H1 (cell line): Measurements from ENCODE around the gene CALHM5. TPM values are rescaled to one million over a fixed set of nuclear protein-coding genes. Genes with fewer than 3 reads are reported as not detected.
A peak's percentile ranks its signal among the peaks of the same experiment; 100 is the strongest.

ENCODE experiments used
- CTCF ChIA-PET: fragments of 300-600 bp; sonication (Branson Sonifier 250); formaldehyde crosslinking; loops from one replicate; lab custom pipeline; 2021; ENCODE audit not compliant: partially characterized antibody; lab: Charles Lee
- POLR2A ChIA-PET: fragments of 300-600 bp; sonication (Branson Sonifier 250); formaldehyde crosslinking; loops from one replicate; lab custom pipeline; 2021; ENCODE audit warnings: inconsistent platforms; ENCODE audit not compliant: partially characterized antibody; lab: Charles Lee
- DNase-seq, 2 experiments: peaks; one replicate each; pipeline versions ENCODE4 v3.0.0 to v3.0.0-alpha.2; 2010 to 2022; ENCODE audit warnings: low spot score in 2 of 2, low read depth in 1 of 2, mixed read lengths in 1 of 2
- FAIRE-seq: peaks from 2 replicates; lab custom pipeline; 2011; peaks lifted over from hg19 to GRCh38; lab: Jason Lieb, UNC
- H2AFZ ChIP-seq: 2 replicates; pipeline ENCODE4 v1.8.1; 2012; ENCODE audit warnings: low read length, inconsistent platforms
- H2AK5ac ChIP-seq: 2 replicates; pipeline ENCODE4 v1.6.1; 2013; ENCODE audit warnings: low read depth, low read length
- H2BK120ac ChIP-seq: replicated peaks from 2 replicates; pipeline ENCODE3; 2013; ENCODE audit warnings: low read depth, low read length, inconsistent platforms
- H2BK12ac ChIP-seq: 2 replicates; pipeline ENCODE4 v1.6.1; 2013; ENCODE audit warnings: low read depth, low read length
- H2BK15ac ChIP-seq: 2 replicates; pipeline ENCODE4 v1.6.1; 2013; ENCODE audit warnings: low read length
- H2BK20ac ChIP-seq: 2 replicates; pipeline ENCODE4 v1.6.1; 2013; ENCODE audit warnings: low read length
- H2BK5ac ChIP-seq: 2 replicates; pipeline ENCODE4 v1.6.1; 2013; ENCODE audit warnings: low read depth, low read length
- H3K14ac ChIP-seq: 2 replicates; pipeline ENCODE4 v1.6.1; 2013; ENCODE audit warnings: inconsistent platforms; ENCODE audit not compliant: insufficient read length
- H3K18ac ChIP-seq: 2 replicates; pipeline ENCODE4 v1.6.1; 2013; ENCODE audit warnings: low read length; ENCODE audit errors: extremely low read depth
- H3K23ac ChIP-seq: 2 replicates; pipeline ENCODE4 v1.6.1; 2013; ENCODE audit warnings: inconsistent platforms; ENCODE audit not compliant: insufficient read length
- H3K23me2 ChIP-seq: 2 replicates; pipeline ENCODE4 v1.6.1; 2013; ENCODE audit warnings: low read depth, low read length
- H3K27ac ChIP-seq: 2 replicates; pipeline ENCODE4 v1.6.1; 2011; ENCODE audit warnings: low read depth, low read length, inconsistent platforms
- H3K27me3 ChIP-seq, 4 experiments: replicated peaks in 1 of 4; 1 replicate in 1 of 4; 2 replicates in 3 of 4; pipeline versions ENCODE4 v1.6.1 to v1.8.1; 2011 to 2013; ENCODE audit warnings: low read length in 3 of 4, mild to moderate bottlenecking in 3 of 4, inconsistent platforms in 2 of 4, mixed read lengths in 2 of 4, moderate library complexity in 1 of 4; ENCODE audit not compliant: control insufficient read depth in 3 of 4, insufficient read depth in 3 of 4; ENCODE audit errors: extremely low read depth in 1 of 4
- H3K36me3 ChIP-seq, 4 experiments: 2 replicates each; pipeline versions ENCODE4 v1.6.1 to v1.8.1; 2011 to 2013; ENCODE audit warnings: mild to moderate bottlenecking in 4 of 4, low read length in 3 of 4, moderate library complexity in 2 of 4, control low read depth in 1 of 4, inconsistent platforms in 1 of 4; ENCODE audit not compliant: insufficient read depth in 4 of 4, control insufficient read depth in 2 of 4
- H3K4ac ChIP-seq: replicated peaks from 2 replicates; pipeline ENCODE3; 2013; ENCODE audit warnings: low read length, low read depth, mixed read lengths, inconsistent platforms; ENCODE audit not compliant: insufficient read length
- H3K4me1 ChIP-seq, 4 experiments: replicated peaks in 1 of 4; 1 replicate in 1 of 4; 2 replicates in 3 of 4; pipeline versions ENCODE4 v1.6.1 to v1.8.1; 2011 to 2013; ENCODE audit warnings: low read length in 3 of 4, inconsistent platforms in 2 of 4, mixed read lengths in 1 of 4; ENCODE audit not compliant: insufficient read depth in 4 of 4, control insufficient read depth in 3 of 4
- H3K4me2 ChIP-seq, 2 experiments: 2 replicates each; pipeline versions ENCODE4 v1.6.1 to v1.8.1; 2011 to 2013; ENCODE audit warnings: low read depth in 2 of 2, low read length in 2 of 2, control low read depth in 1 of 2, inconsistent platforms in 1 of 2, mild to moderate bottlenecking in 1 of 2; ENCODE audit not compliant: insufficient read depth in 1 of 2
- H3K4me3 ChIP-seq, 4 experiments: fragments of 200-600, 300-600 bp in 1 of 4; sonication (generic), shearing (Covaris generic), sonication (Bioruptor Twin) in 1 of 4; 2 replicates each; pipeline versions ENCODE4 v1.5.1 to v1.8.1; 2011 to 2016; ENCODE audit warnings: low read length in 4 of 4, low read depth in 3 of 4, control low read depth in 2 of 4, inconsistent platforms in 2 of 4, mild to moderate bottlenecking in 2 of 4, mixed read lengths in 1 of 4, moderate library complexity in 1 of 4; ENCODE audit not compliant: insufficient read depth in 2 of 4; ENCODE audit errors: extremely low read depth in 1 of 4
- H3K56ac ChIP-seq: replicated peaks from 2 replicates; pipeline ENCODE3; 2013; ENCODE audit warnings: low read depth, mild to moderate bottlenecking, mixed read lengths, low read length, inconsistent platforms; ENCODE audit not compliant: insufficient read length
- H3K79me1 ChIP-seq: 2 replicates; pipeline ENCODE4 v1.6.1; 2013; ENCODE audit warnings: low read depth, low read length, control low read depth
- H3K79me2 ChIP-seq, 2 experiments: 2 replicates each; pipeline versions ENCODE4 v1.6.1 to v1.8.1; 2012 to 2013; ENCODE audit warnings: low read length in 2 of 2, mild to moderate bottlenecking in 2 of 2, inconsistent platforms in 1 of 2; ENCODE audit not compliant: insufficient read depth in 2 of 2, control insufficient read depth in 1 of 2
- H3K9ac ChIP-seq, 4 experiments: replicated peaks in 1 of 4; 1 replicate in 1 of 4; 2 replicates in 3 of 4; pipeline versions ENCODE4 v1.6.1 to v1.8.1; 2011 to 2013; ENCODE audit warnings: low read depth in 3 of 4, low read length in 3 of 4, control low read depth in 2 of 4, mild to moderate bottlenecking in 2 of 4, moderate library complexity in 2 of 4, inconsistent platforms in 1 of 4; ENCODE audit errors: extremely low read depth in 1 of 4
- H3K9me3 ChIP-seq, 2 experiments: 2 replicates each; pipeline versions ENCODE4 v1.6.1 to v1.8.1; 2012 to 2013; ENCODE audit warnings: mild to moderate bottlenecking in 2 of 2, moderate library complexity in 2 of 2, control low read depth in 1 of 2, inconsistent platforms in 1 of 2, low read depth in 1 of 2, low read length in 1 of 2, mixed read lengths in 1 of 2; ENCODE audit not compliant: insufficient read depth in 2 of 2
- H4K20me1 ChIP-seq, 2 experiments: replicated peaks in 1 of 2; 2 replicates each; pipeline versions ENCODE3 to v1.8.1; 2011 to 2013; ENCODE audit warnings: inconsistent platforms in 2 of 2, low read length in 2 of 2, mild to moderate bottlenecking in 1 of 2; ENCODE audit not compliant: insufficient read depth in 2 of 2, control insufficient read depth in 1 of 2
- H4K5ac ChIP-seq: 2 replicates; pipeline ENCODE4 v1.6.1; 2013; ENCODE audit warnings: low read length, low read depth, mixed read lengths, inconsistent platforms; ENCODE audit not compliant: insufficient read length
- H4K8ac ChIP-seq: 2 replicates; pipeline ENCODE4 v1.8.0; 2013; ENCODE audit warnings: mild to moderate bottlenecking, moderate library complexity, low read length, inconsistent platforms; ENCODE audit not compliant: insufficient read depth; ENCODE audit errors: extremely low read depth
- H4K91ac ChIP-seq: replicated peaks from 2 replicates; pipeline ENCODE3; 2013; ENCODE audit warnings: low read length, mixed read lengths, inconsistent platforms; ENCODE audit not compliant: insufficient read length
- EGR1 ChIP-seq: IDR thresholded peaks from 2 replicates; pipeline ENCODE4 v1.6.1; 2011; ENCODE audit warnings: low read depth, low read length, borderline replicate concordance
- EP300 ChIP-seq, 2 experiments: IDR thresholded peaks; 1 replicate in 1 of 2; 2 replicates in 1 of 2; pipeline ENCODE4 v1.6.1; 2011 to 2012; ENCODE audit warnings: low read depth in 2 of 2, low read length in 2 of 2, mild to moderate bottlenecking in 2 of 2, borderline replicate concordance in 1 of 2, inconsistent platforms in 1 of 2, moderate library complexity in 1 of 2
- RAD21 ChIP-seq, 2 experiments: IDR thresholded peaks in 1 of 2; conservative IDR thresholded peaks in 1 of 2; 2 replicates each; pipeline ENCODE4 v1.6.1; 2011; ENCODE audit warnings: low read depth in 2 of 2, low read length in 2 of 2, improper control_type of control experiment in 1 of 2, inconsistent platforms in 1 of 2, mild to moderate bottlenecking in 1 of 2, moderate library complexity in 1 of 2
- RFX5 ChIP-seq: IDR thresholded peaks from 2 replicates; pipeline ENCODE4 v1.6.1; 2011; ENCODE audit warnings: low read depth, low read length, improper control_type of control experiment, borderline replicate concordance
- SIN3A ChIP-seq, 2 experiments: IDR thresholded peaks in 1 of 2; conservative IDR thresholded peaks in 1 of 2; 2 replicates each; pipeline ENCODE4 v1.6.1; 2011 to 2012; ENCODE audit warnings: low read length in 2 of 2, improper control_type of control experiment in 1 of 2, low read depth in 1 of 2, mild to moderate bottlenecking in 1 of 2
- SIX5 ChIP-seq: IDR thresholded peaks from 2 replicates; pipeline ENCODE4 v1.6.1; 2011; ENCODE audit warnings: mild to moderate bottlenecking, low read depth, low read length
- SP1 ChIP-seq: IDR thresholded peaks from 2 replicates; pipeline ENCODE4 v1.6.1; 2011; ENCODE audit warnings: low read depth, low read length
- WGBS, 2 experiments: shearing (Covaris generic) in 1 of 2; methylation state at CpG; one replicate each; pipeline versions ENCODE4 v1.1.6 to v1.1.7; 2013 to 2015; ENCODE audit warnings: low lambda C conversion rate in 2 of 2, mixed read lengths in 2 of 2, inconsistent platforms in 1 of 2, low coverage in 1 of 2, missing lambda C conversion rate in 1 of 2; ENCODE audit not compliant: insufficient replicate concordance in 2 of 2, insufficient coverage in 1 of 2, insufficient read length in 1 of 2; ENCODE audit errors: extremely low coverage in 1 of 2, missing lambda C conversion rate in 1 of 2; 5-methylcytosine and 5-hydroxymethylcytosine counted together
- polyA plus RNA-seq, 7 experiments: library from polyadenylated mRNA; depleted of rRNA in 3 of 7; stranded (reverse) in 5 of 7; unstranded in 2 of 7; fragments of >200 nt in 5 of 7; fragments of 200-250 nt in 2 of 7; gene quantifications; 1 replicate in 5 of 7; 2 replicates in 1 of 7; 4 replicates in 1 of 7; pipeline versions ENCODE4 v1.2.1 to v1.2.3, GENCODE V29; 2011 to 2013; ENCODE audit warnings: missing spikeins in 2 of 7, mixed read lengths in 2 of 7
- total RNA-seq: library from RNA; stranded (reverse); fragmentation: NEBNext Ultra II Directional; extraction: Animal tissue kit (Norgen Biotek cat#: 25700); gene quantifications from 2 replicates; pipeline ENCODE4 v1.2.1, GENCODE V29; 2021
- TF ChIP-seq, protein P1 (sequence below), 3 experiments: IDR thresholded peaks; 1 replicate in 2 of 3; 2 replicates in 1 of 3; pipeline versions ENCODE4 v1.5.1 to v1.6.1; 2011; ENCODE audit warnings: low read length in 3 of 3, mild to moderate bottlenecking in 3 of 3, inconsistent platforms in 2 of 3, low read depth in 1 of 3, moderate library complexity in 1 of 3; ENCODE audit not compliant: insufficient read depth in 1 of 3; ENCODE audit errors: control extremely low read depth in 1 of 3

The CALHM5 gene
- total and polyA plus RNA-seq, 2 of the 8 experiments (the other 6 are each of a cell fraction or from before 2014, with no cell fraction given): 0.05 to 0.09 TPM

DNA sequence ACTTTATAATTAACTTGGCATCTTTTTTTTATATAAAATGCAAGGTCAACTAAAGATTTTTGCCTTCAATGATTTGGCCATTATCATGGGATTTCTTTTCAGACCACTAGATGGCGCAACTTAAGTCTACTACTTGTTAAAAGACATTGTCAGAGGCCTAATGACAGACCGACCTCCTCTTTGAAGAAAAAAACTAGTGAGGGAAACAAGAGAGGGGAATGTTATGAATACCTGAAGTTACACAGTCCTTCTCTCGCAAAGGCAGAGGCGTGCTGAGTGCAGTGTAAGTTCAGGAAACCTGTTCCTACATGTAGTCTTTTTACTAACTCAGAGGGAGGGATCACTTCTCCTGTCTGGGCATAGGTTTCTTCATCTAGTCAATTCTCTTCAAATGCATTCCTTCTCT, 24.8 kb downstream of the CALHM5 start:
- Histone ChIP-seq H3K4ac (no peak overlapping the region), H3K4me2 (no peak overlapping the region), H2AK5ac (no peak overlapping the region), H4K91ac (no peak overlapping the region), H3K56ac (no peak overlapping the region), H3K23ac (no peak overlapping the region), H4K5ac (no peak overlapping the region), H3K27ac (no peak overlapping the region), H3K18ac (no peak overlapping the region), H2BK120ac (no peak overlapping the region), H3K9ac (no peak overlapping the region), H3K79me2 (no peaks in the 10 kb centered on the region), H3K79me1 (no peaks in the 10 kb centered on the region), H3K14ac (no peak overlapping the region), H3K36me3 (no peaks in the 10 kb centered on the region), H3K4me3 (no peak overlapping the region), H2BK15ac (no peak overlapping the region), H3K23me2 (no peaks in the 10 kb centered on the region), H4K20me1 (no peaks in the 10 kb centered on the region), H3K4me1 (peaks cover 0 to 5% (median 3%) of the 10 kb centered on the region in 4 experiments; a peak in 4 of 7 replicates), H2BK5ac (no peak overlapping the region), H3K9me3 (no peaks in the 10 kb centered on the region), H4K8ac (no peak overlapping the region), H3K27me3 (no peaks in the 10 kb centered on the region), H2BK12ac (no peak overlapping the region), H2BK20ac (no peak overlapping the region), H2AFZ (peak overlapping the region; percentile 44; the same call in 1 of the 2 replicates)
- peak; percentile 78 for FAIRE-seq
- POLR2A ChIA-PET: no interaction called here
- CTCF ChIA-PET: interaction anchor here (0.8 to 4.5 kb wide), 9 partner anchors 17 to 267 kb away, joined by 3 to 60 read pairs (median 13); no protein-coding TSS in a partner anchor
- 17% methylated on average over 4 of the region's 4 CpGs; no CpG with 5 or more reads in 1 of the 2 experiments for WGBS, 2 experiments
- TF ChIP-seq SP1 (no peak), EP300 (IDR thresholded peaks at IDR 0.05; ENCODE audit: borderline replicate concordance in 1 of 2, low read depth in 2 of 2, low read length in 2 of 2) (no peak), RFX5 (no peak), SIN3A (conservative IDR thresholded peaks at IDR 0.05 in 1 of 2, IDR thresholded peaks at IDR 0.05 in 1 of 2; ENCODE audit: low read depth in 1 of 2, low read length in 2 of 2) (no peak), RAD21 (IDR thresholded peaks at IDR 0.05 in 1 of 2, conservative IDR thresholded peaks at IDR 0.05 in 1 of 2; ENCODE audit: low read depth in 2 of 2, low read length in 2 of 2) (peak; percentile 41 to 49), SIX5 (no peak), EGR1 (no peak)
- TF ChIP-seq, protein P1, sequence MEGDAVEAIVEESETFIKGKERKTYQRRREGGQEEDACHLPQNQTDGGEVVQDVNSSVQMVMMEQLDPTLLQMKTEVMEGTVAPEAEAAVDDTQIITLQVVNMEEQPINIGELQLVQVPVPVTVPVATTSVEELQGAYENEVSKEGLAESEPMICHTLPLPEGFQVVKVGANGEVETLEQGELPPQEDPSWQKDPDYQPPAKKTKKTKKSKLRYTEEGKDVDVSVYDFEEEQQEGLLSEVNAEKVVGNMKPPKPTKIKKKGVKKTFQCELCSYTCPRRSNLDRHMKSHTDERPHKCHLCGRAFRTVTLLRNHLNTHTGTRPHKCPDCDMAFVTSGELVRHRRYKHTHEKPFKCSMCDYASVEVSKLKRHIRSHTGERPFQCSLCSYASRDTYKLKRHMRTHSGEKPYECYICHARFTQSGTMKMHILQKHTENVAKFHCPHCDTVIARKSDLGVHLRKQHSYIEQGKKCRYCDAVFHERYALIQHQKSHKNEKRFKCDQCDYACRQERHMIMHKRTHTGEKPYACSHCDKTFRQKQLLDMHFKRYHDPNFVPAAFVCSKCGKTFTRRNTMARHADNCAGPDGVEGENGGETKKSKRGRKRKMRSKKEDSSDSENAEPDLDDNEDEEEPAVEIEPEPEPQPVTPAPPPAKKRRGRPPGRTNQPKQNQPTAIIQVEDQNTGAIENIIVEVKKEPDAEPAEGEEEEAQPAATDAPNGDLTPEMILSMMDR (IDR thresholded peaks at IDR 0.05; ENCODE audit: control extremely low read depth in 1 of 3, insufficient read depth in 1 of 3, low read depth in 1 of 3, low read length in 3 of 3): peak in 2 of 3 experiments; percentile 41 to 63; a peak in 2 of 4 replicates
- no peak for DNase-seq
